Neural crest cell (in vitro differentiated cells): Measurements from ENCODE around the gene BAIAP3. TPM values are rescaled to one million over a fixed set of nuclear protein-coding genes. Genes with fewer than 3 reads are reported as not detected.

Experiments
- DNase-seq: peaks from one replicate; pipeline ENCODE4 v3.0.0; 2021; ENCODE audit warnings: low read depth, mixed read lengths, low spot score
- H3K27ac Mint-ChIP-seq: one replicate; pipeline ENCODE4 v1.8.0; 2021; ENCODE audit warnings: mild to moderate bottlenecking, mixed read lengths; ENCODE audit not compliant: unreplicated experiment
- H3K27me3 Mint-ChIP-seq: 2 replicates; pipeline ENCODE4 v1.8.0; 2021; ENCODE audit warnings: low read depth, mild to moderate bottlenecking, mixed read lengths
- H3K36me3 Mint-ChIP-seq: 2 replicates; pipeline ENCODE4 v1.8.0; 2021; ENCODE audit warnings: low read depth, mild to moderate bottlenecking, mixed read lengths
- H3K4me1 Mint-ChIP-seq: 2 replicates; pipeline ENCODE4 v1.8.0; 2021; ENCODE audit warnings: mixed read lengths
- H3K4me3 Mint-ChIP-seq: one replicate; pipeline ENCODE4 v1.8.0; 2021; ENCODE audit warnings: mild to moderate bottlenecking, mixed read lengths
- H3K9me3 Mint-ChIP-seq: 2 replicates; pipeline ENCODE4 v1.8.0; 2021; ENCODE audit warnings: mixed read lengths
- total RNA-seq: library from RNA; stranded (reverse); gene quantifications from 2 replicates; pipeline ENCODE4 v1.2.1, GENCODE V29; 2021
- TF ChIP-seq, protein P1 (sequence below): fragments of 200-600 bp; sonication (generic); conservative IDR thresholded peaks from 2 replicates; pipeline ENCODE4 v1.5.0; 2021; ENCODE audit warnings: antibody characterized with exemption, mild to moderate bottlenecking

Gene BAIAP3
- total RNA-seq, 1 donor from 2014 or later: 3.4 TPM

DNA sequence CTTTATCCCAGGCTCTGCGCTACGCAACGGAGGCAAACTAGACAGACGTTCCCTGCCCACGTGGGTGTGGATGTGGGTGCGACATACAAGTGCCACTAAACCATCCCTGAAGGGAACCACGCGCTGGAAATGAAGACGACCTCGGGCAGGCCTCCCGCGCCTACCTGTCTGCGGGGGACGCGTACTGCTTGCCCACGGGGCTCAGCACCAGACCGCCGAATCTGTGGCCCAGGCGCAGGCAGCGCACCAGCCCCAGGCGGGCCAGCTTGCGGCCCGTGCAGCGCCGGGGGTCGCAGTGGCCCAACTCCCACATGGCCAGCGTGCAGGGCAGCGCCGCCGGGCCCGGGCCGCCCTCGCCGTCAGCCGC is 17.8 kb downstream of the BAIAP3 start:
- Mint-ChIP-seq H3K36me3 (peaks cover 4% of the 10 kb centered on the region), H3K27me3 (peaks cover 6% of the 10 kb centered on the region), H3K4me1 (peaks cover 14% of the 10 kb centered on the region), H3K27ac (no peak overlapping the region), H3K4me3 (peak overlapping the region; percentile 81), H3K9me3 (no peaks in the 10 kb centered on the region)
- TF ChIP-seq, protein P1, sequence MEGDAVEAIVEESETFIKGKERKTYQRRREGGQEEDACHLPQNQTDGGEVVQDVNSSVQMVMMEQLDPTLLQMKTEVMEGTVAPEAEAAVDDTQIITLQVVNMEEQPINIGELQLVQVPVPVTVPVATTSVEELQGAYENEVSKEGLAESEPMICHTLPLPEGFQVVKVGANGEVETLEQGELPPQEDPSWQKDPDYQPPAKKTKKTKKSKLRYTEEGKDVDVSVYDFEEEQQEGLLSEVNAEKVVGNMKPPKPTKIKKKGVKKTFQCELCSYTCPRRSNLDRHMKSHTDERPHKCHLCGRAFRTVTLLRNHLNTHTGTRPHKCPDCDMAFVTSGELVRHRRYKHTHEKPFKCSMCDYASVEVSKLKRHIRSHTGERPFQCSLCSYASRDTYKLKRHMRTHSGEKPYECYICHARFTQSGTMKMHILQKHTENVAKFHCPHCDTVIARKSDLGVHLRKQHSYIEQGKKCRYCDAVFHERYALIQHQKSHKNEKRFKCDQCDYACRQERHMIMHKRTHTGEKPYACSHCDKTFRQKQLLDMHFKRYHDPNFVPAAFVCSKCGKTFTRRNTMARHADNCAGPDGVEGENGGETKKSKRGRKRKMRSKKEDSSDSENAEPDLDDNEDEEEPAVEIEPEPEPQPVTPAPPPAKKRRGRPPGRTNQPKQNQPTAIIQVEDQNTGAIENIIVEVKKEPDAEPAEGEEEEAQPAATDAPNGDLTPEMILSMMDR: no peak
- no peak for DNase-seq

- Mint-ChIP-seq H3K4me1 (peaks cover 14% of the 10 kb centered on the region), H3K27ac (no peak within 1 kb of the TSS), H3K27me3 (peaks cover 6% of the 10 kb centered on the region), H3K4me3 (peak within 1 kb of the TSS; percentile 89), H3K9me3 (no peaks in the 10 kb centered on the region), H3K36me3 (peaks cover 4% of the 10 kb centered on the region)
- DNase-seq: peak; percentile 80
- TF ChIP-seq, protein P1: no peak
Observed at GRCh38 chr16:1351582-1352362, 18.3 kb downstream of the BAIAP3 start, which contains the start of the genes GNPTG and TSR3. TSS of gene GNPTG (plus strand) at chr16:1351931. CDS start at chr16:1351966, 35 bp downstream. TSS of gene TSR3 (minus strand) at chr16:1351878. CDS start at chr16:1351804, 74 bp downstream.

DNA sequence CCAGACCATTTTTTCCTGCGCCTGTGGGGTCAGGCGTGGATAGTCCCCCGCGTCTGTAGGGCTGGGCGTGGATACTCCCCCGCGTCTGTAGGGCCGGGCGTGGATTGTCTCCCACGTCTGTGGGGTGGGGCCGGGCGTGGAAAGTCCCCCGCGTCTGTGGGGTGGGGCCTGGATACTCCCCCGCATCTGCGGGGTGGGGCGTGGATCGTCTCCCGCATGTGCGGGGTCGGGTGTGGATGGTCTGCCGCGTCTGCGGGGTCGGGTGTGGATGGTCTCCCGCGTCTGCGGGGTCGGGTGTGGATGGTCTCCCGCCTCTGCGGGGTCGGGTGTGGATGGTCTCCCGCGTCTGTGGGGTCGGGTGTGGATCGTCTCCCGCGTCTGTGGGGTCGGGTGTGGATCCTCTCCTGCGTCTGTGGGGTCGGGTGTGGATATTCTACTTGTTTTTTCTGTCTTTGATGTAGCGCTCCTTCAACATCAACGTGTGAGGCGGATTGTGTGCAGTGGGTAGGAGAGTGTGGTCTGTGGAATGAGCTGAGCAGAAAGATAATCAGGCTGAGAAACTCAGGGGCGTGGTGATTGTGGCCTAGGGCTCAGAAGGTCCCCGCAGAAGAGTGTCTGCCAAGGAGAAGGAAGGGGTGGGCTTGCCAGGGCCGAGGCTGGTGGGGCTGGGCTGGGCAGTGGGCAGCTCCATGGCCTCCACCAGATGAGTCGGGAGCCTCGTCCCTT is 21.5 kb downstream of the BAIAP3 start:
- H3K4me3 Mint-ChIP-seq: peak overlapping the region; percentile 79
- H3K27ac Mint-ChIP-seq: no peak overlapping the region
- DNase-seq: no peak
- no peaks in the 10 kb centered on the region for H3K9me3 Mint-ChIP-seq
- peaks cover 4% of the 10 kb centered on the region for H3K36me3 Mint-ChIP-seq
- H3K27me3 Mint-ChIP-seq: peaks cover 6% of the 10 kb centered on the region
- TF ChIP-seq, protein P1: no peak
- H3K4me1 Mint-ChIP-seq: peaks cover 14% of the 10 kb centered on the region

DNA sequence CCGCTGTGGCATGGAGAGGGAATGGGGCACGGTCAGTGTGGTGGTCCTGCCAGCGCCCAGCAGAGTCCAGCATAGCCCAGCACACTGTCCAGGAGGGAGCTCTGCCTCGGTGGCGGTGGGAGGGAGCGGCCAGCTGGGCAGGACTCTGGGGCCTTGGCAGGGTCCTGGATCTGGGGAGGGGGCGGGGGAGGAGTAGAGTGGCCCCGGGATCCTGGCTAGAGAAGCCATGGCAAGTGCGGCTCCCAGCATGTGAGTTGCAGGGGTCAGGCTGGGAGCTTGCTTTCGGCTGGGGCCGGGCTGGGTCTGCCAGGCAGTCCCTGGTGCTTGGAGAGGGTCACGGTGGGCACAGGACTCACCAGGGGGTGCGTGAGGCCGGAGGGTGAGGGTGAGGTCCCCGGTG is 22.1 kb downstream of the BAIAP3 start:
- no peak for DNase-seq
- no peak overlapping the region for H3K27ac Mint-ChIP-seq

DNA sequence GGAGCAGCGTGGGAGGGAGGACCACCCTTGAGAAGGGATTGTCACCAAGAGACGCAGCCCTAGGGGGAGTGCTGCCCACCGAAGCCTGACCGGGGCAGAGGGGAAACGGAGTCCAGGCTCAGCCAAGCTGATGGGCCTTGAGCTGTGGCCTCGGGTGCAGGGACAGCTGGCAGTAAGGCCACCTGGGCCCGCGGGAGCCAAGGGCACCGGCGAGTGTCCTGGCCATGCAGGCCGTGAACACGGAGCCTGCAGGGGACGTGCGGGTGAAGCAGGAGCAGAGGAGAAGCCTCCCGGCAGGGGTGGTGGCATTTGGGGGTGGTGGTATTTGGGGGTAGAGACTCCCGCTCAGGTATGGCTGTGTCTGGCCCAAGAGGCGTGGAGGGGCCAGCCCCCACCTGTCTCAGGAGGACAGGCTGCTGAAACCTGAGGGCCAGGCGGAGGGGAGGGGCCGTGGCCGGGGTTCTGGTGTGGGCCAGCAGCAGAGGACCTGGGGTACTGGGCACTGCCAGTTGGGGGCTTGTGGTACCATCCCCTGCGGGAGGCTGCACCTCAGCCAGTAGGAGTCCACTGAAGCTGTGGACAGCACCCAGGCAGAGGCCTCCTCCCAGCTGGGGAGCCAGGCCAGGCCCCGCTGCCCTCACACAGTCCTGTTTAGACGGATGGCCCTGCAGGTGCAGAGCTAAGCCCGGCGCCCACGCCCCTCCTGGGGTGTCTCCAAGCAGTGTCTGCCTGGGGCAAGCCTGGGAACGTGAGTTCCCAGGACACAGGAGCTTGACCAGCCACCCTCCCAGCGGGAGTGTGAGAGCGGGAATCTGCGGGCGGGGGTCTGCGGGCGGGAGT is 22.8 kb downstream of the BAIAP3 start:
- no peak for DNase-seq
- Mint-ChIP-seq H3K4me3 (no peak overlapping the region), H3K4me1 (peaks cover 14% of the 10 kb centered on the region), H3K27me3 (peaks cover 6% of the 10 kb centered on the region), H3K36me3 (peaks cover 4% of the 10 kb centered on the region), H3K9me3 (no peaks in the 10 kb centered on the region), H3K27ac (no peak overlapping the region)
- TF ChIP-seq, protein P1: no peak

More for the DNA sequence above, 22.1 kb downstream of the BAIAP3 start:
- Mint-ChIP-seq H3K4me1 (peaks cover 14% of the 10 kb centered on the region), H3K4me3 (no peak overlapping the region), H3K27me3 (peaks cover 6% of the 10 kb centered on the region), H3K9me3 (no peaks in the 10 kb centered on the region), H3K36me3 (peaks cover 4% of the 10 kb centered on the region)
- TF ChIP-seq, protein P1: no peak
